WTC11 (cell line): ENCODE data around the gene ZBTB20. TPM values are rescaled to one million over a fixed set of nuclear protein-coding genes. Genes with fewer than 3 reads are reported as not detected.

Experiments
- ATAC-seq: fragments of 200-7000 bp; cut with Tn5 transposase; 2 replicates; pipeline ENCODE4 v1.10.0; 2021; ENCODE audit warnings: mild to moderate bottlenecking, moderate library complexity
- CTCF ChIA-PET: fragments of 300-600 bp; sonication (Branson Sonifier 250); formaldehyde crosslinking; loops from one replicate; lab custom pipeline; 2021; ENCODE audit warnings: antibody characterized with exemption; lab: Charles Lee
- POLR2A ChIA-PET: fragments of 350-600 bp; sonication (Branson Sonifier 250); formaldehyde crosslinking; loops from one replicate; lab custom pipeline; 2021; ENCODE audit warnings: antibody characterized with exemption; lab: Charles Lee
- DNase-seq: peaks from one replicate; pipeline ENCODE4 v3.0.0; 2021; ENCODE audit warnings: low spot score
- H3K27ac Mint-ChIP-seq: 2 replicates; pipeline ENCODE4 v1.8.0; 2021; ENCODE audit warnings: mixed read lengths
- H3K27me3 Mint-ChIP-seq: 2 replicates; pipeline ENCODE4 v1.8.0; 2021; ENCODE audit warnings: low read depth, mild to moderate bottlenecking, moderate library complexity, mixed read lengths
- H3K36me3 Mint-ChIP-seq: 2 replicates; pipeline ENCODE4 v1.8.0; 2021; ENCODE audit warnings: mixed read lengths
- H3K4me1 Mint-ChIP-seq: 2 replicates; pipeline ENCODE4 v1.8.0; 2022; ENCODE audit warnings: mixed read lengths
- H3K4me3 Mint-ChIP-seq: 2 replicates; pipeline ENCODE4 v1.8.0; 2021; ENCODE audit warnings: mild to moderate bottlenecking, moderate library complexity, mixed read lengths
- H3K9me3 Mint-ChIP-seq: 2 replicates; pipeline ENCODE4 v1.8.0; 2021; ENCODE audit warnings: mixed read lengths
- ATF1 ChIP-seq: sonication (generic); formaldehyde crosslinking; IDR thresholded peaks from 2 replicates; pipeline ENCODE4 v1.8.1; 2023; ENCODE audit warnings: mild to moderate bottlenecking, moderate library complexity, missing genetic modification reagents
- CBFB ChIP-seq: sonication (generic); formaldehyde crosslinking; IDR thresholded peaks from 2 replicates; pipeline ENCODE4 v1.8.1; 2022; ENCODE audit warnings: mild to moderate bottlenecking, low read depth, missing genetic modification reagents
- CREB1 ChIP-seq: sonication (generic); formaldehyde crosslinking; IDR thresholded peaks from 2 replicates; pipeline ENCODE4 v1.8.0; 2023; ENCODE audit warnings: mild to moderate bottlenecking, missing genetic modification reagents
- ESRRA ChIP-seq: sonication (generic); formaldehyde crosslinking; IDR thresholded peaks from 2 replicates; pipeline ENCODE4 v1.8.1; 2022; ENCODE audit warnings: mild to moderate bottlenecking, missing genetic modification reagents, borderline replicate concordance
- FOXK1 ChIP-seq: sonication (generic); formaldehyde crosslinking; IDR thresholded peaks from 2 replicates; pipeline ENCODE4 v1.8.0; 2022; ENCODE audit warnings: mild to moderate bottlenecking, moderate library complexity, missing genetic modification reagents
- FOXP1 ChIP-seq: sonication (generic); formaldehyde crosslinking; IDR thresholded peaks from 2 replicates; pipeline ENCODE4 v1.8.0; 2022; ENCODE audit warnings: missing genetic modification reagents, mild to moderate bottlenecking, moderate library complexity, borderline replicate concordance
- FOXP4 ChIP-seq: sonication (generic); formaldehyde crosslinking; IDR thresholded peaks from 2 replicates; pipeline ENCODE4 v1.8.0; 2022; ENCODE audit warnings: mild to moderate bottlenecking, missing genetic modification reagents
- GRHL2 ChIP-seq: fragments of 250-450 bp; sonication (Bioruptor Pico); IDR thresholded peaks from 2 replicates; pipeline ENCODE4 v1.8.0; 2022; ENCODE audit warnings: mild to moderate bottlenecking, moderate library complexity; ENCODE audit not compliant: insufficient replicate concordance, severe bottlenecking
- HMGA2 ChIP-seq: fragments of 250-450 bp; sonication (Bioruptor Pico); IDR thresholded peaks from 2 replicates; pipeline ENCODE4 v1.4.0; 2021; ENCODE audit warnings: mild to moderate bottlenecking, moderate library complexity
- JAZF1 ChIP-seq: fragments of 250-450 bp; sonication (Bioruptor Pico); IDR thresholded peaks from 2 replicates; pipeline ENCODE4 v1.9.0; 2021; ENCODE audit warnings: moderate library complexity, mild to moderate bottlenecking, inconsistent platforms
- KAT7 ChIP-seq: sonication (generic); formaldehyde crosslinking; IDR thresholded peaks from 2 replicates; pipeline ENCODE4 v1.8.1; 2023; ENCODE audit warnings: missing genetic modification reagents, mild to moderate bottlenecking, borderline replicate concordance
- MAX ChIP-seq: sonication (generic); formaldehyde crosslinking; IDR thresholded peaks from 2 replicates; pipeline ENCODE4 v1.8.0; 2022; ENCODE audit warnings: mild to moderate bottlenecking, missing genetic modification reagents
- NR1H2 ChIP-seq: sonication (generic); formaldehyde crosslinking; IDR thresholded peaks from 2 replicates; pipeline ENCODE4 v1.9.0; 2021; ENCODE audit warnings: mild to moderate bottlenecking, moderate library complexity, missing genetic modification reagents
- PRRX2 ChIP-seq: fragments of 250-450 bp; sonication (Bioruptor Pico); IDR thresholded peaks from 2 replicates; pipeline ENCODE4 v1.8.0; 2021; ENCODE audit warnings: mild to moderate bottlenecking
- RORB ChIP-seq: fragments of 250-450 bp; sonication (Bioruptor Pico); IDR thresholded peaks from 2 replicates; pipeline ENCODE4 v1.9.0; 2021; ENCODE audit warnings: mild to moderate bottlenecking
- SMAD3 ChIP-seq: sonication (generic); formaldehyde crosslinking; IDR thresholded peaks from 2 replicates; pipeline ENCODE4 v1.8.0; 2022; ENCODE audit warnings: missing genetic modification reagents, mild to moderate bottlenecking, borderline replicate concordance
- TEAD1 ChIP-seq: sonication (generic); formaldehyde crosslinking; IDR thresholded peaks from 2 replicates; pipeline ENCODE4 v1.8.0; 2022; ENCODE audit warnings: mild to moderate bottlenecking, missing genetic modification reagents
- TEAD4 ChIP-seq: sonication (generic); formaldehyde crosslinking; IDR thresholded peaks from 2 replicates; pipeline ENCODE4 v1.8.0; 2022; ENCODE audit warnings: mild to moderate bottlenecking, missing genetic modification reagents
- ZNF423 ChIP-seq: fragments of 250-450 bp; sonication (Bioruptor Pico); IDR thresholded peaks from 2 replicates; pipeline ENCODE4 v2.1.2; 2022; ENCODE audit warnings: mild to moderate bottlenecking, moderate library complexity
- total RNA-seq: library from RNA; stranded (reverse); gene quantifications from 3 replicates; pipeline ENCODE4 v1.2.3, GENCODE V29; 2021
- TF ChIP-seq, protein P1 (sequence below): sonication (generic); formaldehyde crosslinking; IDR thresholded peaks from 2 replicates; pipeline ENCODE4 v1.8.1; 2022; ENCODE audit warnings: low read depth, missing genetic modification reagents, borderline replicate concordance
- TF ChIP-seq, protein P2 (sequence below): sonication (generic); formaldehyde crosslinking; conservative IDR thresholded peaks from 2 replicates; pipeline ENCODE4 v1.8.1; 2022; ENCODE audit warnings: mild to moderate bottlenecking, missing genetic modification reagents
- TF ChIP-seq, protein P3 (sequence below): fragments of 250-450 bp; sonication (Bioruptor Pico); IDR thresholded peaks from 2 replicates; pipeline ENCODE4 v1.9.0; 2021; ENCODE audit warnings: mild to moderate bottlenecking

Gene ZBTB20
- total RNA-seq, 1 experiment from 2014 or later, result 1.5 TPM

- TF ChIP-seq FOXP4 (CRISPR knock-in tag), result no peak
- TF ChIP-seq RORB (CRISPR knock-in tag), result no peak
- no peak for TF ChIP-seq GRHL2 (CRISPR knock-in tag)
- TF ChIP-seq, all 79 proteins: peak for 0
Measured at GRCh38 chr3:114400371-114400770, 746.7 kb downstream of the ZBTB20 start (continued).

- no peak overlapping the region for H3K4me3 Mint-ChIP-seq
- no peaks in the 10 kb centered on the region for H3K4me1 Mint-ChIP-seq
- H3K27me3 Mint-ChIP-seq, result no peaks in the 10 kb centered on the region
- ChIA-PET CTCF (interaction anchor here (0.6 to 1.9 kb wide), 7 partner anchors 8 to 240 kb away, joined by 3 to 10 read pairs (median 3); no protein-coding TSS in a partner anchor), POLR2A (no interaction called here)
- ATAC-seq (no peak), DNase-seq (no peak)
- H3K36me3 Mint-ChIP-seq, result no peaks in the 10 kb centered on the region
- TF ChIP-seq KAT7 (CRISPR knock-in tag) (no peak), TEAD4 (CRISPR knock-in tag) (no peak), NR1H2 (no peak), JAZF1 (CRISPR knock-in tag) (no peak), MAX (CRISPR knock-in tag) (no peak), HMGA2 (CRISPR knock-in tag) (no peak), FOXK1 (CRISPR knock-in tag) (no peak), ESRRA (no peak), PRRX2 (no peak), TEAD1 (no peak), CBFB (CRISPR knock-in tag) (no peak)
- TF ChIP-seq, protein P1, sequence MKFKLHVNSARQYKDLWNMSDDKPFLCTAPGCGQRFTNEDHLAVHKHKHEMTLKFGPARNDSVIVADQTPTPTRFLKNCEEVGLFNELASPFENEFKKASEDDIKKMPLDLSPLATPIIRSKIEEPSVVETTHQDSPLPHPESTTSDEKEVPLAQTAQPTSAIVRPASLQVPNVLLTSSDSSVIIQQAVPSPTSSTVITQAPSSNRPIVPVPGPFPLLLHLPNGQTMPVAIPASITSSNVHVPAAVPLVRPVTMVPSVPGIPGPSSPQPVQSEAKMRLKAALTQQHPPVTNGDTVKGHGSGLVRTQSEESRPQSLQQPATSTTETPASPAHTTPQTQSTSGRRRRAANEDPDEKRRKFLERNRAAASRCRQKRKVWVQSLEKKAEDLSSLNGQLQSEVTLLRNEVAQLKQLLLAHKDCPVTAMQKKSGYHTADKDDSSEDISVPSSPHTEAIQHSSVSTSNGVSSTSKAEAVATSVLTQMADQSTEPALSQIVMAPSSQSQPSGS (CRISPR knock-in tag), result no peak
- peaks cover 6% of the 10 kb centered on the region; the same call in 1 of the 2 replicates for H3K9me3 Mint-ChIP-seq
- no peak overlapping the region for H3K27ac Mint-ChIP-seq
Measured at GRCh38 chr3:114394551-114394950, 752.5 kb downstream of the ZBTB20 start.

- Mint-ChIP-seq H3K36me3 (no peaks in the 10 kb centered on the region), H3K4me1 (no peaks in the 10 kb centered on the region), H3K4me3 (no peak overlapping the region), H3K27me3 (no peaks in the 10 kb centered on the region), H3K27ac (no peak overlapping the region), H3K9me3 (peaks cover 6% of the 10 kb centered on the region; the same call in 1 of the 2 replicates)
- POLR2A ChIA-PET, result no interaction called here
- no peak for ATAC-seq
- TF ChIP-seq, protein P2, sequence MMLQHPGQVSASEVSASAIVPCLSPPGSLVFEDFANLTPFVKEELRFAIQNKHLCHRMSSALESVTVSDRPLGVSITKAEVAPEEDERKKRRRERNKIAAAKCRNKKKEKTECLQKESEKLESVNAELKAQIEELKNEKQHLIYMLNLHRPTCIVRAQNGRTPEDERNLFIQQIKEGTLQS (CRISPR knock-in tag), result no peak
- TF ChIP-seq NR1H2, result no peak
- no peak for TF ChIP-seq CREB1 (CRISPR knock-in tag)
- no peak for TF ChIP-seq ATF1 (CRISPR knock-in tag)
- TF ChIP-seq FOXP1 (CRISPR knock-in tag), result no peak
- TF ChIP-seq, protein P3, sequence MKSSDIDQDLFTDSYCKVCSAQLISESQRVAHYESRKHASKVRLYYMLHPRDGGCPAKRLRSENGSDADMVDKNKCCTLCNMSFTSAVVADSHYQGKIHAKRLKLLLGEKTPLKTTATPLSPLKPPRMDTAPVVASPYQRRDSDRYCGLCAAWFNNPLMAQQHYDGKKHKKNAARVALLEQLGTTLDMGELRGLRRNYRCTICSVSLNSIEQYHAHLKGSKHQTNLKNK (CRISPR knock-in tag), result no peak
- no peak for TF ChIP-seq SMAD3 (CRISPR knock-in tag)
- TF ChIP-seq ZNF423 (CRISPR knock-in tag), result no peak
- CTCF ChIA-PET, result interaction anchor here (1.3 kb wide), 1 partner anchor 94 kb away, joined by 3 read pairs; no protein-coding TSS in a partner anchor
- no peak for DNase-seq
Measured at GRCh38 chr3:114393367-114394072, 753.6 kb downstream of the ZBTB20 start.
